Activated CD8-positive, alpha-beta memory T cell treated with anti-CD3 and anti-CD28 coated beads, Interleukin-2, amount 50 U/mL, for 4 hours (primary cell): Measurements from ENCODE around the gene ELAVL1.
"Not testable (repeated sequence)": the region's sequence is repeated elsewhere in the genome, so short reads cannot be mapped to it uniquely, and the experiment has no call there.

Source experiments
- DNase-seq: peaks from one replicate; pipeline ENCODE4 v3.0.0-alpha.2; 2020

The ELAVL1 gene

DNA sequence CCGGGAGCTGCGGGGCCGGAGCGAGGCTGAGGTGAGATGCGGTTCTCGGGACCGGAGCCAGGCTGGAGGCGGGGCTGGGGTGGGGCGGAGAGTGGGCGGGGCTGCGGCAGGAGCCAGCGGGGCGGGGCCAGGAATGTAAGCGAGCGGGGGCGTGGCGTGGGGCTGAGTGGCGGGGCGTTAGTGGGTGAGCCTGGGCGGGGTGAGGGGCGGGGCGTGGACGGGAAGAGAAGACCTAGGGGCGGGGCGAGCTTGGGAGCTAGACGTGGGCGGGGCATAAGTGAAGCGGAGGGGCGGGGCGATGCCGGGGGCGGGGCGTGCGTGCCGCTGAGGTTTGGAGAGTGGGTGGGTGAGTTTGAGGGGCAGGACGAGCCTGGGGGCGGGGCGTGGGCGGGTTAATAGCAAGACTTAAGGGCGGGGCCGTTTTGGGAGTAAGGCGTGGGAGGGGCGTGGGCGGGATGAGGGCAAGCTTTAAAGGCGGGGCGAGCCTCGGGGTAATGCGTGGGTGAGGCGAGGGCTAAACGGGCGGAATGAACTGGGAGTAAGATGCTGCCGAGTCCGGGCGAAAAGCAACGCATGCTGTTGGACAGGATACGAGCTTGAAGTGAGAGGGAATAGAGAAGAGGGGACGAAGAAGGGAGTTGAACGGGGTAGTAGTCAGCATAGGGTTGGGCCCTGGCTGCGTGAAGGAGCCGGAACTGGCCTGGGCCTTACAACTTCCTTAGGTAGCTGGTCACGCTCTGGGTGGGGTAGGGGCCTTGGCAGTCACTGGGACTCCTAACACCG, 84.7 kb downstream of the ELAVL1 start:
- peak; percentile 100 for DNase-seq

DNA sequence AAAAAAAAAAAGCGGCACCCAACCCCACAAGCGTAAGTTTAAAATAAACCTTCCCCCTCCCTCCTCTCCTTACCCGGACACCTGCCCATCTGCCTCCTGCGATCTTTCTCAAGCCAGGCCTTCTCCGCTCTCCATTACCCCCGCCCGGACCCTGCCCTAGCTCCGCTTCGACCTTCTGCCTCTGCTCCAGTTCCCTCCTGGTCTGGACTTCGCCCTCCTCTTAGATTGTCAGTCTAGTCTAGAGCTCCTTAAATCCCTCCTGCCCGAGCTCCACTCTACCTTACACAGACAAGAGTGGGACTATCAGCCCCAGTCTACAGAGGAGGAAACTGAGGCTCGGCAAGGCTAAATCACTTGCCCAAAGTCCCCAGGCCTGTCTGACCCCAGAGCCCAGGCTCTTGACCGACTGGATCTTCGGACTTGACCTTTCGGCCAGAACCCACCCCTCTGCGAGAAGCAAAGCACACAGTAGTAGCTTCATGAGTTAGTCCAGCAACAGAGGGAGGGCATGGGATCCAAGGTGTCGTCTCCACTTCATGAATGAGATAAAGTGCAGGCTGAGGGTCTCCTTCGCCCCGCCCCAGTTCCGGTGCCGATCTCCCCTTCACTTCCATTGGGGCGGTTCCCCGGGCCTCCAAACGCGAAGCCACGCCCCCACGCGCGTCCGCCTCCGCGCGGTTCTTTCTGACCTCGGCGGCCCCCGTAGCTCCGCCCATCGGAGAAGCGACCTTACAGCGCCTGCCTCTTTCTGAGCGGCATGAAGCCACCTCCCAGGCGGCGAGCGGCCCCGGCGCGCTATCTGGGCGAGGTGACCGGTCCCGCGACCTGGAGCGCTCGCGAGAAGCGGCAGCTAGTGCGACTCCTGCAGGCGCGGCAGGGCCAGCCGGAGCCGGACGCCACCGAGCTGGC, 85.6 kb downstream of the ELAVL1 start, which contains the start of gene SNAPC2:
TSS of gene SNAPC2 (plus strand) at position 729 of the 909 bp plus-strand sequence. CDS start at position 758, 29 bp downstream.
- peak; percentile 96 for DNase-seq

- no peak for DNase-seq
Observed at GRCh38 chr19:7918615-7919421, 86.6 kb downstream of the ELAVL1 start.

- DNase-seq, result not testable (repeated sequence)
Observed at GRCh38 chr19:7918062-7918614, 87.3 kb downstream of the ELAVL1 start.

DNA sequence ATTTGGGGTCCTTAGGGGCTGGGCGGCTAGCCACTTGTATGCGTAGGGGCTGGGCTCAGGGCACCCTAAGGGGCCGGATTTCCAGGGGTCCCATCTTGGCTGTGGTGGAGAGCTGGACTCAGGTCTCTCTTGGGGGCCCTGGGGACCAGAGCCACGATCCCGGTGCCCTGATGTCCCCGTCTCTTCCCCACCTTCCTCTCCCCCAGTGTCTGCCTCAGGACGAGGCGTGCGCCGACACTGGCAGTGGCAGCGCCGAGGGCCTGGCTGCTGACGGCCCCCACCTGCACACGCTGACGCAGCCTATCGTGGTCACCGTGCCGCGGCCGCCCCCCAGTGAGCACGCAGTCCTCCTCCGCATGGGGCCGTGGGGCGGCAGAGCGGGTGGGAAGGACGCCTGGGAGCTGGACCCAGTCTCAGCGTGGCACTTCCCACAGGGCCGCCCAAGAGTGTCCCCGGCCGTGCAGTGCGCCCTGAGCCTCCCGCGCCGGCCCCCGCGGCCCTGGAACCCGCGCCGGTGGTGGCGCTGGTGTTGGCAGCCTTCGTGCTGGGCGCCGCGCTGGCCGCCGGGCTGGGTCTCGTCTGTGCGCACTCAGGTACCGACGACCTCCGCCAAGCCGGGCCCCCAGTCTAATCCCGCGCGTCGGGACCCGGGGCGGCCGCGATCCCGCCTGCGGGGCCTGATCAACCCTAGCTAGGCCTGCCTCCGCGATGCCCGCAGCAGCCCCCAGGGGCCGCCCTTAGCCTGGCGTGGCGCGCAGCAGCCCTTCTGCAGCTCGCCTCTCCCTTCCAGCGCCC, 88.0 kb downstream of the ELAVL1 start:
- peak; percentile 60 for DNase-seq

GRCh38 chr19:7916955-7917266, 88.5 kb downstream of the ELAVL1 start:
- DNase-seq, result no peak

DNA sequence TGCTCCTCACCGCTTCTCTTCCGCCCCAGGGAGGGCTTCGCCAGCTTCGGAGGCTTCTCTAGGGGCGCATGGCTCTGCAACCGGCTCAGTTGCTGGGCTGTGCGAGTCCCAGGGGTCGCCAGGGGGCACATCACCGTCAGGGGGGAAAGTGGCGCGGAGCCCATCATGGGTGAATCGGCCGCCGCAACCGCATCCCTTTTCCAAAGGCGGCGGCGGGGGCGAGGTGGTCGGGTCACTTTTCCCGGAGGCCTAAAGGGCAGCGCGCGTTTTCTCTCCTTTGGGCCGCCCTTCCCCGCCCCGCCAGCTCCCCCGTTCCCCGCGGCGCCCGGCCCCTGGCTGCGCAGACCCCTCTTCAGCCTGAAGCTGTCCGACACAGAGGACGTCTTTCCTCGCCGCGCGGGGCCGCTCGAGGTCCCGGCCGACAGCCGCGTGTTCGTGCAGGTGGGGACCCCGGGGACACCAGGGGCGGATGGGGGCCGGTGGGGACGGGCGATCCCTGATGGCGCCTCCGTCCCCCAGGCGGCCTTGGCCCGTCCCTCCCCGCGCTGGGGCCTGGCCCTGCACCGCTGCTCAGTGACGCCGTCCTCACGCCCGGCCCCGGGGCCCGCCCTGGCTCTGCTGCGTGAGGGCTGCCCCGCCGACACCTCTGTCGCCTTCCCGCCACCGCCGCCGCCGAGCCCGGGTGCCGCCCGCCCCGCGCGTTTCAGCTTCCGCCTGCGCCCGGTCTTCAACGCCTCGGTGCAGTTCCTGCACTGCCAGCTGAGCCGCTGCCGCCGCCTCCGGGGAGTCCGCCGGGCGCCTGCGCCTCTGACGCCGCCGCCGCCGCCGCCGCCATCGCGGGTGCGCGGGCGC, 89.1 kb downstream of the ELAVL1 start:
- peak; percentile 44 for DNase-seq

GRCh38 chr19:7915250-7916102, 90.0 kb downstream of the ELAVL1 start:
- no peak for DNase-seq

DNA sequence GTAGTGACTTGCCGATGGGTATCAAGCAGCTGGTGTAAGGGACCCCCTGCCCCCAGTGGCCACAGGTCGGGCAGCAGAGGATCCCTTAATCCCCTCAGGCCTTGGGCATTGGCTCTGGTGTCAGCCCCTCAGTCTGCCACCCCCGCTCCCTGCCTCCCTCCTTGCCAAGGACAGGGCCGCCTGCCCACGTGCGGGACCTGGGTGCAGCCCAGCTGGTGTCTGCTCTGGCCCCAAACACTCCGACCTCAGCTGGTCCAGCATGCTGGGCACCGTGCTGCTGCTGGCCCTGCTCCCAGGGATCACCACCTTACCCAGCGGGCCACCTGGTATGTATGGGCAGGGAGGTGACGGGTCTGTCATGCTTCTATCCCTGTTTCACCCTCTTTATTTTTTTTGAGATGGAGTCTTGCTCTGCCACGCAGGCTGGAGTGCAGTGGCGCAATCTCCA, 90.8 kb downstream of the ELAVL1 start, which contains the start of gene TGFBR3L:
TSS of gene TGFBR3L (plus strand) at position 233 of the 448 bp plus-strand sequence.
- no peak for DNase-seq

GRCh38 chr19:7914099-7914498, 91.3 kb downstream of the ELAVL1 start:
- DNase-seq, result no peak

- no peak for DNase-seq
Observed at GRCh38 chr19:7913652-7914051, 91.8 kb downstream of the ELAVL1 start.

- DNase-seq, result no peak
Observed at GRCh38 chr19:7912697-7913564, 92.5 kb downstream of the ELAVL1 start.

DNA sequence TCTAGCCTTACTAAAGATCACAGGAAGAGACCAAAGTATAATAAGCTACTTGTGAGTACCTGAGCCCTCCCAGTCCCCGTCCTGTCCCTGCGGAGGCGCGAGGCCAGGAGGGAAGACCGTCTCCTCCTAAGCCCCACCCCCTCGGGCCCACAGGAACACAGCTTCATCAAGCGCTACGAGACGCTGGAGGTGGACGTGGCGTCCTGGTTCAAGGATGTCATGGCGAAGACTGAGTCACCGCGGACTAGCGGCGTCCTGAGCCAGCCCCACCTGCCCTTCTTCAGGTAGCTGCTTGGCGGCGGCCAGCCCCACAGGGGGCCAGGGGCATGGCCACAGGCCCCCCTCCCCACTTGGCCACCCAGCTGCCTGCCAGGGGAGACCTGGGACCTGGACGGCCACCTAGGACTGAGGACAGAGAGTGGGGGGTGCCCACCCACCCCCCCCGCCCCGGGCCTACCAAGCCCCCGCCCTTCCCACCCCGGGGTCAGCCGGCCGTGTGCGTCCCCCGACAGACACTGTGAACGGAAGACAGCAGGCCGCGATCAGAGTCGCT, 93.2 kb downstream of the ELAVL1 start:
- DNase-seq, result no peak

- DNase-seq, result no peak
Observed at GRCh38 chr19:7911508-7912143, 93.8 kb downstream of the ELAVL1 start.

DNA sequence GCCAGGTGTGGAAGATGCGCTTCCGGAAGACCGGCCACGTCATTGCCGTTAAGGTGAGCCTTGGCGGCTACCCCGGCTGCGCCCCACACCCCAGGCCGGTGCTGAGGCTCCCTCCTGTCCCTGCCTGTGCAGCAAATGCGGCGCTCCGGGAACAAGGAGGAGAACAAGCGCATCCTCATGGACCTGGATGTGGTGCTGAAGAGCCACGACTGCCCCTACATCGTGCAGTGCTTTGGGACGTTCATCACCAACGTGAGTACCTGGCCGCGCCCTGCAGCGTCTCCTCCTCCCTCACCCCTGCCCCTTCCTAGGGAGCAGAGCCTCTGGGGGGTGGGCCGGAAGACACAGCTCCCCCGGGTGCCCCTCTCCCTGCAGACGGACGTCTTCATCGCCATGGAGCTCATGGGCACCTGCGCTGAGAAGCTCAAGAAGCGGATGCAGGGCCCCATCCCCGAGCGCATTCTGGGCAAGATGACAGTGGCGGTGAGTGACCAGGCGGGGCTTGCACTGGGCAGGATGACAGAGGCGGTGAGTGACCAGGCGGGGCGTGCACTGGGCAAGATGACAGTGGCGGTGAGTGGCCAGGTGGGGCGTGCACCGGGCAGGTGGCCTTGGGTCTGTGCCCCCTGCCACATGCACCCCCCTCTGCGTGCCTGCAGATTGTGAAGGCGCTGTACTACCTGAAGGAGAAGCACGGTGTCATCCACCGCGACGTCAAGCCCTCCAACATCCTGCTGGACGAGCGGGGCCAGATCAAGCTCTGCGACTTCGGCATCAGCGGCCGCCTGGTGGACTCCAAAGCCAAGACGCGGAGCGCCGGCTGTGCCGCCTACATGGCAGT, 94.9 kb downstream of the ELAVL1 start:
- no peak for DNase-seq

DNA sequence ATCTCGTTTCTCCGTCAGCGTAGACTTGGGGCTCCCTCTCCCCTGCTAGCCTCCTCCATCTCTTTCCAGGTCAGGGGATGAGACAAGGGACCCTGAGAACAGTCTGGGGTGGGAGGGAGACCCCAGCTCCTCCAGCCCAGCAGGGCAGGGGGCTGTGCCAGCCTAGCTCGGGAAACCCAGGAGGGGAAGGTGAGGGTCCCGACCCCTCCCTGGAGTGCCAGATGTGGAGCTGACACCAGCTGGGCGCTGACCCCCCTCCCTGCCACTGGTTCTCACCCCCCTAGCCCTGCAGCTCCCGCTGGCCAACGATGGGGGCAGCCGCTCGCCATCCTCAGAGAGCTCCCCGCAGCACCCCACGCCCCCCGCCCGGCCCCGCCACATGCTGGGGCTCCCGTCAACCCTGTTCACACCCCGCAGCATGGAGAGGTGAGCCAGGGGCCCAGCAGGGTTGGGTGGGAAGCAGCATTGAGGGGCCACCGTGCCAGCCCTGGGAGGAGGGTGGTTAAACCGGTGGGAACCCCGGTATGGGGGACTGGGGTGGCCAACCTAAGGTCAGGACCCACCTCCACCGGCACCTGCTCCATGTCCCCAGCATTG, 95.9 kb downstream of the ELAVL1 start:
- DNase-seq, result no peak
